Lower leg skin (tissue), 3 donors: Measurements from ENCODE around the gene SRCAP.

Source experiments
- CTCF ChIP-seq, 3 donors: fragments of 450-650 bp; IDR thresholded peaks; one replicate each; pipeline ENCODE4 v1.5.1; 2016; ENCODE audit warnings: antibody characterized with exemption in 3 of 3, mild to moderate bottlenecking in 3 of 3, moderate library complexity in 2 of 3
- POLR2A ChIP-seq, 2 donors: fragments of 450-650 bp; IDR thresholded peaks; one replicate each; pipeline ENCODE4 v1.6.1; 2016 to 2017; ENCODE audit warnings: antibody characterized with exemption in 2 of 2, mild to moderate bottlenecking in 1 of 2, moderate library complexity in 1 of 2

GRCh38 chr16:30698139-30698815, 694 bp upstream of the SRCAP start:
- TF ChIP-seq POLR2A (IDR thresholded peaks at IDR 0.05), result peak in 1 of 2 donors; percentile 42
- peak in 1 of 3 donors; percentile 31 for TF ChIP-seq CTCF (IDR thresholded peaks at IDR 0.05)
